8988T (cell line): ENCODE measurements around the gene COX6B2.

Experiments
- DNase-seq: peaks from one replicate; pipeline ENCODE4 v3.0.0; 2011

COX6B2 gene

DNA sequence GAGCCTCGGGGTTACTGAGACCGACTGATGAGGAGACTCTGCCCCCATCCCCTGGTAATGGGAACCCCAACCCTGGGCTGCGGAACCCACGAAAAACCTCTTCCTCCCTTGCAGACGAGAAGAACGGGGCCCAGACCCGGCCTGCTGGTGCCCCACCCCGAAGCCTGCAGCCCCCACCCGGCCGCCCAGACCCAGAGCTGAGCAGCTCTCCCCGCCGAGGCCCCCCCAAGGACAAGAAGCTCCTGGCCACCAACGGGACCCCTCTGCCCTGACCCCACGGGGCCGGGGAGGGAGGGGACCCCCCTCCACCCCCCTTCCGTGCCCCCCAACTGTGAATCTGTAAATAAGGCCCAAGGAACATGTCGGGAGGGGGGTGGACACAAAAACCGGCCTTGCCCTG is 42.7 kb downstream of the COX6B2 start:
- DNase-seq = peak; percentile 9

GRCh38 chr19:55311397-55311796 is 43.1 kb downstream of the COX6B2 start:
- no peak for DNase-seq

DNA sequence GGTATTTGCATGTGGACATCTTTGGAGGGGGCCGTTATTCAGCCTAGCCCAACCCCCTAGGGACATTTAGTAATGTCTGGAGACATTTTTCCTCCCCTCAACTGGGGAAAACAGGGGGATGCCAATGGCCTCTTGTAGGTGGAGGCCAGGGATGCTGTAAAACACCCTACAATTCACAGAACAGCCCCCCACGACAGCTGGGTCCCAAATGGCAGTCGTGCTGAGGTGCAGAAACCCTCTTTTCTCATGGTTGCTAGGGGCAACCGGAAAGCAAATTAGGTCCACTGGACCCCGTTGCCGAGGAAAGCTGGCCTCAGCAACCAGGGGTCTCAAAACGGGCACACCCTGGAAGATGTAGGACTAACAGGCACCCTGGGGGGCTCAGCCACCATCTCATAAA is 44.0 kb downstream of the COX6B2 start:
- no peak for DNase-seq

- no peak for DNase-seq
Measured at GRCh38 chr19:55309448-55309847, 45.1 kb downstream of the COX6B2 start.

- DNase-seq = peak; percentile 1
Measured at GRCh38 chr19:55308281-55308680, 46.2 kb downstream of the COX6B2 start.

GRCh38 chr19:55306712-55307111 is 47.8 kb downstream of the COX6B2 start:
- DNase-seq = peak; percentile 10

GRCh38 chr19:55305983-55306562 is 48.4 kb downstream of the COX6B2 start:
- DNase-seq = peak; percentile 32

DNA sequence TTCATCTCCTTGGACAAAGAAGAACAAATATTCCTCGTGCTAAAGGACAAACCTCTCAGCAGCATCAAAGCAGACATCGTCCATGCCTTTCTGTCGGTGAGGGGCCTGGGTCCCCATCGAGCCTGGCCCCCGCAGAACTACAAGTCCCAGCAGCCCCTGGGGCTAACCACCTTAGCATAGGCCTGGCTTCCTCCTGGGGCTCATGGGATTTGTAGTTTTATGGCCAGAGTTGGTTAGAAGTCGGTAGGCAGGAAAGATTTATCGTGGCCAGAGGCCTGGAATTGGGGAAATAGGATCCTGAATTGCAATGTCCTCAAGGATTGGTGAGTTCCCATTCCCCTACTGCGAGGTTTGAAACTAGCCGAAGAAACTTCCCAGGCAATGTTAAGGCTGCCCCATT is 49.0 kb downstream of the COX6B2 start:
- peak; percentile 79 for DNase-seq

DNA sequence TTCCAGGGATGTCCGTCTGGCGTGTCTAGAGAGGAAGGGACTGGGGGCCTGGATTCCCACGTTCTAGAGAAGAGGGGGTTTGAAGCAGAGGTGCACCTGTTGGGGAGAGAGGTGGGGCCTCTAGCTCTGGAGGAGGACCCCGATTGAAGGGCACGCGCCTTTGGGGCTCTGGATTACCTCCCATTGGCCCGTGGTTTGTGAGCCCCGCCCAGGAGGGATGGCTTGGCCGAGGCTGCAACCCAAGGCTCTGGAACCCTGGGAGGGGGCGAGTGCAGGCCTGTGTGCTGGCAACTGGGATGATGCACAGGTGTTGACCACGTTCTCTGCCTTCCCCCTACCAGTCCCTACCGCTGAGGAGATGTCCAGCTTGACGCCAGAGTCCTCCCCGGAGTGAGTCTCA is 49.5 kb downstream of the COX6B2 start:
- no peak for DNase-seq

DNA sequence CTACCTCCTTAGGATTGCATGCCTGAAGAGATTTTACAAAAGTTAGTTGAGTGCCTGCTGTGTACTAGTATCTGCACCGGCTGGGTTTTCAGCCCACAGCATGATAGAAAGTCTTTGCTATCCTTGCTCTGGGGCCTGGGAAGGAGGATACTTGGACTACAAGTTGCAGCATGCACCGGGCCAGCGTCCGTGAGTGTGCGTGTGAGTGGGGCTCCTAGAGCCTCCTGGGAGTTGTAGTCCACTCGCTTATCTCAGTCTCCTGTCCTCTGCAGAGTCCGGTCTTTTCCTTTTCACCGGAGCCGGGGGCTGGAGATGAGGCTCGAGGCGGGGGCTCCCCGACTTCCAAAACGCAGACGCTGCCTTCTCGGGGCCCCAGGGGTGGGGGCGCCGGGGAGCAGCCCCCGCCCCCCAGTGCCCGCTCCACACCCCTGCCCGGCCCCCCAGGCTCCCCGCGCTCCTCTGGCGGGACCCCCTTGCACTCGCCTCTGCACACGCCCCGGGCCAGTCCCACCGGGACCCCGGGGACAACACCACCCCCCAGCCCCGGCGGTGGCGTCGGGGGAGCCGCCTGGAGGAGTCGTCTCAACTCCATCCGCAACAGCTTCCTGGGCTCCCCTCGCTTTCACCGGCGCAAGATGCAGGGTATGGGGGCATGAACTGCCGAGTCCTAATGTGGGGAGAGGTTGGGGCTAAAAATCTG is 50.1 kb downstream of the COX6B2 start:
- DNase-seq = peak; percentile 88

DNA sequence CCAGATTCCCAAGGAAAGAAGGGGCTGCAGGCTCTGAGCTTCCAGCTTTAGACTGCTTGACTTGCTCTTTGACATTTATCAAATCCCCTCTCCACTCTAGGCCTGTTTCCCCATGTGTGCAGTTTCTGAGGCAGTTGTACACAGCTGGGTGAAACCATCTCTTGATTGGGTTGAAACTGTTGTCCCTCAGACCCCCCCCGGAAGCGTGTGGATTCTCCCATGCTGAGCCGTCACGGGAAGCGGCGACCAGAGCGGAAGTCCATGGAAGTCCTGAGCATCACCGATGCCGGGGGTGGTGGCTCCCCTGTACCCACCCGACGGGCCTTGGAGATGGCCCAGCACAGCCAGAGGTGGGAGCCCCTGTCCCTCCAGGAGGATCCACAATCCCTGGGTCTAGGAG is 51.0 kb downstream of the COX6B2 start:
- DNase-seq = no peak

GRCh38 chr19:55302318-55302703 is 52.2 kb downstream of the COX6B2 start:
- no peak for DNase-seq

GRCh38 chr19:55301459-55302317 is 52.8 kb downstream of the COX6B2 start:
- peak; percentile 98 for DNase-seq

- no peak for DNase-seq
Measured at GRCh38 chr19:55300886-55301458, 53.5 kb downstream of the COX6B2 start.

DNA sequence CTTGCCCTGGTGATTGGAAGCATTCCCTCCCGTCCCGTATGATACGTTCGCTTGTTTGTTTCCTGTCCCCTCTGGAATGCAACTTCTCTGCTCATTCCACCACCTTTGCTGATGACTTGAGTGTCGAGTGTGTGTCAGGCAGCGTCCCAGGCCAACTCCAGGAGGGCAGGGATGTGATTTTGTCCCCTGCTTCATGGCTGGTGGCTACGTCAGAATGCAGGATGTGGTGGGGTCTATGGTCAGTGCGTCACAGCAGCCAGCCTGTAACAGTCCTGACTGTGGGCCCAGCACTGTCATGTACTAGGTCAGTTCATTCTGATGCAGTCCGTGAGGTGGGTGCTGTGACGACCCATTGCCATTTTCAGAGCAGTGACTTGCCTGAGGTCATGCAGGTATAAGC is 54.5 kb downstream of the COX6B2 start:
- DNase-seq = no peak
